NCI-H510A treated with DMSO at 0.1 percent for 48 hours (cell line): ENCODE measurements around the gene ADGRD2.
"Not testable (repeated sequence)": the region's sequence is repeated elsewhere in the genome, so short reads cannot be mapped to it uniquely, and the experiment has no call there.

Experiments used
- DNase-seq: peaks from one replicate; lab custom pipeline; 2025; lab: John Stamatoyannopoulos, UW

Gene ADGRD2, protein sequence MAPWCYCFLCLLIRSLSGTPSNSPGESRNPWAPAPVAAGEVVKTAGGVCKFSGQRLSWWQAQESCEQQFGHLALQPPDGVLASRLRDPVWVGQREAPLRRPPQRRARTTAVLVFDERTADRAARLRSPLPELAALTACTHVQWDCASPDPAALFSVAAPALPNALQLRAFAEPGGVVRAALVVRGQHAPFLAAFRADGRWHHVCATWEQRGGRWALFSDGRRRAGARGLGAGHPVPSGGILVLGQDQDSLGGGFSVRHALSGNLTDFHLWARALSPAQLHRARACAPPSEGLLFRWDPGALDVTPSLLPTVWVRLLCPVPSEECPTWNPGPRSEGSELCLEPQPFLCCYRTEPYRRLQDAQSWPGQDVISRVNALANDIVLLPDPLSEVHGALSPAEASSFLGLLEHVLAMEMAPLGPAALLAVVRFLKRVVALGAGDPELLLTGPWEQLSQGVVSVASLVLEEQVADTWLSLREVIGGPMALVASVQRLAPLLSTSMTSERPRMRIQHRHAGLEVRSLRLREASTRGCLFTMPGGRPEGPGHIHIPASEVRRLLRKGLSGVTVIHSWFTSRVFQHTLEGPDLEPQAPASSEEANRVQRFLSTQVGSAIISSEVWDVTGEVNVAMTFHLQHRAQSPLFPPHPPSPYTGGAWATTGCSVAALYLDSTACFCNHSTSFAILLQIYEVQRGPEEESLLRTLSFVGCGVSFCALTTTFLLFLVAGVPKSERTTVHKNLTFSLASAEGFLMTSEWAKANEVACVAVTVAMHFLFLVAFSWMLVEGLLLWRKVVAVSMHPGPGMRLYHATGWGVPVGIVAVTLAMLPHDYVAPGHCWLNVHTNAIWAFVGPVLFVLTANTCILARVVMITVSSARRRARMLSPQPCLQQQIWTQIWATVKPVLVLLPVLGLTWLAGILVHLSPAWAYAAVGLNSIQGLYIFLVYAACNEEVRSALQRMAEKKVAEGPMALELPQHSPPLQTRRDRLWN

GRCh38 chr9:124450241-124450924 lies at the start of gene ADGRD2:
TSS of gene ADGRD2 (plus strand) at chr9:124450451. CDS start at chr9:124451667, 1,216 bp downstream.
- no peak for DNase-seq

- DNase-seq: no peak
Observed at GRCh38 chr9:124403246-124403645, 47.0 kb upstream of the ADGRD2 start.

DNA sequence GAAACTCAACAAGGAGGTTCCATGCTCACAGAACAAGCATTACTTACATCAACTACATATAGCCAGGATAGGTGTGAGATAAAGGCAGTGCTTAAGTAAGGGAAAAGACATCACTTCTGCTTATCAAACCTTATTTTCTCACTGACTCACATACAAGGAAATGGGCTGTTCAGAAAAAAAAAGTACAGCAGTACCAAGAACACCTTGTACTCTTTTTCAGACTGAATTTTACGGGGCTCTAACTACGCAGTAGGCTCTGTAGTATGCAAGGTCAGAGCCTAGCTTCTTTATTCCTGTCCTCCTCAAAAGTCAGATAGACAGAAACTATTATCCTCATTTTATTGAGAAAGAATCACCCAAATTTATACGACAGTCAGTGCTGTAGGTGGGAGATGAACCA lies 40.8 kb upstream of the ADGRD2 start:
- DNase-seq: no peak

- DNase-seq: no peak
Observed at GRCh38 chr9:124410321-124410913, 39.8 kb upstream of the ADGRD2 start.

GRCh38 chr9:124411514-124412227 lies 38.6 kb upstream of the ADGRD2 start:
- no peak for DNase-seq

DNA sequence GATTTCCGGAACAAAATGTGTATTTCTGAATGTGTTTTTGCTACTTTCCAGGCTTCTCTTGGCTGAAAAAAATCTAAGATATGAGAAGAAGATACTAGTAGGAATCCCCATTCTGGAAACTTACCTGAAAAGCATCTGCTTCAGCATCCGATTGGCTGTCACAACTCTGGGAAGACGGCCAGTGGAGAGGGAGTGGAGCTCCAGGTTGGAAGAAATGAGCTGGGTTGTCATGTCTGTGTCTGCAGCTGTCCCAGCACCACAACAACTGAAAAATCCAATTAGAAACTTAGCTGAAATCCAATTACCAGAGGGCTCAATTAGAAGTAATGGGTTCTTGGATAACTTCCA lies 38.0 kb upstream of the ADGRD2 start:
- DNase-seq: no peak

GRCh38 chr9:124414612-124415011 lies 35.6 kb upstream of the ADGRD2 start:
- no peak for DNase-seq

- DNase-seq: peak; percentile 97
Observed at GRCh38 chr9:124415102-124415851, 35.0 kb upstream of the ADGRD2 start, which contains the start of gene PSMB7. TSS of gene PSMB7 (minus strand) at chr9:124415442. CDS start at chr9:124415425, 17 bp downstream.

- no peak for DNase-seq
Observed at GRCh38 chr9:124415852-124416484, 34.3 kb upstream of the ADGRD2 start.

DNA sequence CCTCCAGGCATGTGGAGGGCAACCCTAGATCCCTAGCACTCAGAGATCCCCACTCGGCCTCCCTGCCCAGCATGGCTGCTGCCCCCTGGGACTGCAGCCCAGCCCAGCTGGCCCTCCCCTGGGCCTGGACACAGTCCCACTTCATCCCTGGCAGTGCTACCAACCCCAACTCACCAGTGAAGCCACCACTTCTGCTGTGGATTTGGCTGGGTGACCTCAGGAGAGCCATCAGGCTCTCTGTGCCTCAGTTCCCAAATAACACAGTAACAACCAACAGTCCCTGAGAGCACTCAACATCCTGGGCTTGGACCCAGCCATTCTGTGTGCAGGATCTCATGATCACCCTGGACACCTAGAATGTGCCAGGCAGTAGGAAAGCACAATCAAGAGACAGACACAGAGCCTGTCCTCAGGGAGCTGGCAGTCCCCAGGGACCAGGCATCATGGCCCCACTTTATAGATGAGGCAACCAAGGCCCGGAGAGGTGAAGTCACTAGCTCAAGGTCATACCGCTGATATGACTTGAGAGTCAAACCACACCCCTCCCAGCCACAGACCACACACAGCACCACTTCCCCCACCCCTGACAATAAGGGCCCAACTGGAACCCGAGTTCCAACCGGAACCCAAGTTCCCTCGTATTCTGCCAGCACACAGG lies 30.3 kb upstream of the ADGRD2 start:
- DNase-seq: no peak

DNA sequence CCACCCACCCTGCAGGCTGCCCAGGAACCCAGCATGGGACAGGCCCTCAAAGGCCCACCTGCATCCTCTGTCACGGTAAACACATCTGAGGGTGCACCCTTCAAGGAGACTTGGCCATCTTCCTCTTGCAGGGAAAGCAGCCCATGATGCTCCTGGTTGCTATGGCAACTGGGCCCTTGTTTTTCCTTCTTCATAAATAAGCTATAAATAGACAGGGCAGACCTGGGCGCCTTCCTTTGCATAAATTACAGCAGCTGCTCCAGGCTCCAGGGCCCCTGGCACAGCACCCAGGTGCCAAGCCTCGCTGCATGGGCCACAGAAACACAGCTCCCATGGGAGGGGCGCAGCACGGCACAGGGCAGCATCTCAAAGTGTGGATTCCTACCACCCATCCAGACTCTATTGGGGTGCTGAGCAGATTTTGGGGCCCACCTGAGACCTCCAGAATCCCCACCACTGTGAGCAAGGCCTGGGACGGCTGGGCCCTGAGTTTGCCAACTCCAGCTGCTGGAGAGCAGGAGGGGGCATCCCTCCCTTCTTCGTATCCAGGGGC lies 29.2 kb upstream of the ADGRD2 start:
- DNase-seq: peak; percentile 14

DNA sequence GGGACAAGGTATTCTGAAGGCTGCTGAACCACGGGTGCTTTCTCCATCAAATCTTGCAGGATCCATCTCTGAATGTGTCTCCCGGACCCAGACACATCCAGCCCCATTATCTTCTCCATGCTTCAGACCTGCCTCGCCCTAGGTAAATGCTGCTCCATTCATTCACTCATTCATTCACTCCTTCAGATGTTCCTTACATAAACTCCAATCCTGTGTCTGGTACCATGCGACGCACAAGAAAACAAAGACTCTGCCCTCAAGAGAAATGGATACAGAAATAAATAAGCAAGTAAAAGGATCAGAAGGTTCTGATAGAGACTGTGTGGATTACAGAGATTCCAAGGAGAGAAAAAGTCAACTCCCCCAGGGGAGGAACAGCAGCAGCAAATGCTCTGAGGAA lies 27.1 kb upstream of the ADGRD2 start:
- no peak for DNase-seq

GRCh38 chr9:124423591-124423990 lies 26.7 kb upstream of the ADGRD2 start:
- no peak for DNase-seq

DNA sequence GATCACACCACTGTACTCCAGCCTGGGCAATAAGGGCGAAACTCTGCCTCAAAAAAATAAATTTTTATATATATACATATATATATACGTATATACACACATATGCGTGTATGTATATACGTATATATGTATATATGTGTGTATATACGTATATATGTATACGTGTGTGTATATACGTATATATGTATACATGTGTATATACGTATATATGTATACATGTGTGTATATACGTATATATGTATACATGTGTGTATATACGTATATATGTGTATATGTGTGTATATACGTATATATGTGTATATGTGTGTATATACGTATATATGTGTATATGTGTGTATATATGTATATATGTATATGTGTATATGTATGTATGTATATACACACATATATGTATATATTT lies 24.5 kb upstream of the ADGRD2 start:
- DNase-seq: not testable (repeated sequence)

GRCh38 chr9:124426361-124426760 lies 23.9 kb upstream of the ADGRD2 start:
- DNase-seq: no peak

DNA sequence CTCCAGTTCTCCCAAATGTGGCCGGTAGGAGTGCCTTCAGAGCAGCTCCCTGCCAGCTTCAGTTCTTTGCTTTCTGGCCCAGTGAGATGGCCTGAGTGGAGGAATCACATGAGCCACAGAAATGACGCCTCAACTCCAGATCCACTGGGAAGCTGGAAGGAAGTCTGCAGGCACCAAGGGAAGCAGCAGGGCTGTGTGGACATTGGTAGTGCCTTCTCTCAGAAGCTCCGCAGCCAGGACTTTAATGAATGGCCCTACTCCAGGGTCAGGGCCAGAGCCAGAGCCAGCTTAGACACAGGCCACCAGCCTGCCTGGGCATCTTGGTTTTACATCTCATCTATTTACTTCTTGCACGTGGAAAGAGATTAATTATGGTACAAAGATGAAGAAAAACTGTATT lies 23.0 kb upstream of the ADGRD2 start:
- DNase-seq: no peak

DNA sequence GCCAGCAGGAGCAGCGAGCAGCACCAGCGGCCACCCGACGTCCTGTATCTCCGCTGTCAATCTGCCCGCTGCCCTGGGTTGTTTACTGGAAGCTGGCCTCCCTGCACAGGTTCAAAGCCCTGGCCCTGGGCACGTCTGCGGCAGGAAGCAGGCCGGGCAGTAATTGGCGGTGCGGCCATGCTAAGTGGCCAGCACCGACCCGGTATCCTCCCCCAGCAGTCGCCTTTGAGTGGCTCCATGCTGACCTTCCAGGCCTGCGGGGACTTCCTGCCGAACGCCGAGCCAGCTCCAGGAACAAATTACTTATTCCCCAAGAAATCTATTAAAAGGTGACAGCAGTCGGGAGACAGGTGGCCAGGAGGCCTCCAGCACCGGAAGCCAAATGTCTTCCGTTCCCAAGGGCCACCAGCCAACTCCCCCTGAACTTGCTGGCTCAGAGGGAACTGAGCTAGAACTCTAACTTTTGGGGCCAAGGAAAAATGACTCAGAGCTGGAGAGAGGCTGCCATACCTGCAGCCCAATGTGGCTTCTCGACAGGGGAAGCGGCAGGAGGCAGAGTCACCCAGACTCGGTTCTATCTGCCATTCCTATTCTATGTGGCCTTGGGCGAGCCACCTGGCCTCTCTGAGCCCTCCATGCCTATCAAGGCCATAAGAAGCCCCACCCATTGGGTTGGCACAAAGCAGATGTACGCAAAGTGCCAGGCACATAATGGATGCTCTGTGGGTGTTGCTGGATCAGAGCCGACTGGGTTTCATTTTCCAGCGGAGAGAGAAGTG lies 21.3 kb upstream of the ADGRD2 start:
- DNase-seq: no peak

DNA sequence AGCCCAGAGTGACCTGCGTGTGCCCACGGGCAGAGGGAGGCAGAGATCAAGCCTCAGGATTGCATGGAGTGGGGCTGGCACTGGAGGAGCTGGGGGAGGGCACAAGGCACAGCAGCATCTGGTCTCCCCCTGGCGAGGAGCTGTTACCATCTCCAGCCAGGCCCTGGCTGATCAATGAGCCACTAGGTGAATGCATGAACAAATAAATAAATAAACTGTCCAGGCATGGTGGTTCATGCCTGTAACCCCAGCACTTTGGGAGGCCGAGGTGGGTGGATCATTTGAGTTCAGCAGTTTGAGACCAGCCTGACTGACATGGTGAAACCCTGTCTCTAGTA lies 20.8 kb upstream of the ADGRD2 start:
- no peak for DNase-seq
